ENCODE data around the gene ADGRA1. TPM values are rescaled to one million over a fixed set of nuclear protein-coding genes. Genes with fewer than 3 reads are reported as not detected.
A peak's percentile ranks its signal among the peaks of the same experiment; 100 is the strongest.

The ADGRA1 gene
- polyA plus RNA-seq, 12 donors = 1.4 to 5.0 (median 2.6) TPM; not detected in 1

GRCh38 chr10:133055470-133055869 is 32.3 kb upstream of the ADGRA1 start:
- DNase-seq = no peak

GRCh38 chr10:133056001-133056400 is 31.7 kb upstream of the ADGRA1 start:
- no peak for DNase-seq

- DNase-seq = no peak
Observed at GRCh38 chr10:133056651-133057178, 31.0 kb upstream of the ADGRA1 start.

- no peak for DNase-seq
Observed at GRCh38 chr10:133058331-133059092, 29.2 kb upstream of the ADGRA1 start.

DNA sequence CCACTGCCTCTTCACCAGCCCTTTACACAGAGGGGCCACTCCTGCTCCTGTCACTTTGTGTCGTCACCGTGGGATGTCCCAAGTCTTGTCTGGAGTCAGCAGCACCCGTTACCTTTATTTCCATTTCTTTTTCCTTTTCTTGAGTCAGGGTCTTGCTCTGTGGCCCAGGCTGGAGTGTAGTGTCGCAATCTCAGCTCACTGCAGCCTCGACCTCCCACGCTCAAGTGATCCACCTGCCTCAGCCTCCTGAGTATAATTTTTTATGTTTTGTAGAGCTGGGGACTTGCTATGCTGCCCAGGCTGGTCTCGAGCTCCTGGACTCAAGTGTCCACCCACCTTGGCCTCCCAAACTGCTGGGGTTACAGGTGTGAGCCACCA is 28.6 kb upstream of the ADGRA1 start:
- DNase-seq = no peak

DNA sequence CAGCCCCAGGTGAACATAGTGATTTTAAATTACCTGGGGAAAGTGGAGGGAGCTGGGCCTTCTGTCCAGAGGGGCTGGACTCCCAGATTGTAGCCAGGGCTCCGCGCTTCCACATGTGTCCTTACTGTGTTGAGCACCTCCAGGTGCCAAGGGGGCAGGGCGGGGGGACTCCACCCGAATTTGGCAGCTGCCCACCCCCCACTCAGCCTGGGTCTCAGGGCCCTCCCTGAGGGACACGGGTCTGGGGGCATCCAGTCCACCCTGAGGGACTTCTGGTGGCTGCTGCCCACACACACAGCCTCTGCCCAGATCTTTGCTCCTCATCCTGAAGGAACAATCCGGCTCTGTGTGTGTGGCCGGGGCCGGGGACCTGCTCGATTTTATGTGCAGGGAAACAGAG is 28.2 kb upstream of the ADGRA1 start:
- no peak for DNase-seq

- no peak for DNase-seq
Observed at GRCh38 chr10:133060022-133060421, 27.7 kb upstream of the ADGRA1 start.

GRCh38 chr10:133060466-133060865 is 27.3 kb upstream of the ADGRA1 start:
- no peak for DNase-seq

- DNase-seq = no peak
Observed at GRCh38 chr10:133060881-133061280, 26.8 kb upstream of the ADGRA1 start.

DNA sequence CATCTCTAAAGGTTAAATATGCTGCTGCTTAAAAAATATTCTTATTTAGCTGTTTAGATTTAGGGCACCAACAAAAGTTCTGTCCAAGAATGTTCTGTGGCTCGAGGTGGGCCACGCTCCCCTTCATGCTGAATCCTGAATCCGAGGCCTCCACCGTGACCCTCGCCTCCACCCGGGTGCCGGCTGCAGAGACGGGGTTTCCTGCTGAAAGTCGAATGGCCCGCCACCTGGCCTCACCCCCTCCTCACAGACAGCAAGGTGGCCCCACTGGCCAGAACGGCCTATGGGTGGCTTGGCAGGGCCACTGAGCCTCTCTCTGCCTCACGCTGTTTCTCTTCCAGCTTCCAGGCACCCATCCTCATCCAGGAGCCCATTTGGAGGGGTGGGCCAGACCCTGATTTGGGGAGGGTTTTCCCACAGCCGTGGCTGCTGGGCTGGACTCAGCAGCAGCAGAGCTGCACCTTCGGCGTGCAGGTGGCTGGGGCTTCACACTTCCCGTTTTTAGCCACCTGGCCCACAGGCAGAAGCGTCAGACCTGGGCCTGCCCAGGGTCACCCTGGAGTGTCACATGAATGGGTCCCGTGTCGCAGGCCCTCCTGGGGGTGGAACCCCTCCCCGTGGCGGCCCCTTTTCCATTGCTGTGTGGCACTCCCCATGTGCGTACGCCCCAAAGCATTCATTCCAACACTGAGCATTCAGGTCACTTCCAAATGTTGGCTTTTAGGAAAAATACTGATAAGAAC is 26.3 kb upstream of the ADGRA1 start:
- DNase-seq = no peak

DNA sequence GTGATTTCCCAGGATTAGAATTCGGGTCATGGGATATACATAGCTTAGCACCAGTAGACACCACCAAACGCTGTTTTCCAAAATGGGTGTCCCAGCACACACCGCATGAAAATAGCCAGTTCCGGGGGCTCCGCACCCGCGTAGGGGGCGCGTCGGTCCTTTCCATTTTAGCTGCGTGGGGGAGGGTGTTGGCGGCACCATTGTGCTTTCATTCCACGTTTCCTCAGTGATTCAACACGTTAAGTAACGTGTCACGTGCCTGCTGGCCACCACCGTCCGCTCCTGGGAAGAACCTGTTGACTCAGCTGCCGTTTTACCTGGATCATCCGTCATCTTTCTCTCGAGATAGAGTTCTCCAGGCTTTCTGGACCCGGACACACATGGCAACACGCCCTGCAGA is 25.6 kb upstream of the ADGRA1 start:
- no peak for DNase-seq

DNA sequence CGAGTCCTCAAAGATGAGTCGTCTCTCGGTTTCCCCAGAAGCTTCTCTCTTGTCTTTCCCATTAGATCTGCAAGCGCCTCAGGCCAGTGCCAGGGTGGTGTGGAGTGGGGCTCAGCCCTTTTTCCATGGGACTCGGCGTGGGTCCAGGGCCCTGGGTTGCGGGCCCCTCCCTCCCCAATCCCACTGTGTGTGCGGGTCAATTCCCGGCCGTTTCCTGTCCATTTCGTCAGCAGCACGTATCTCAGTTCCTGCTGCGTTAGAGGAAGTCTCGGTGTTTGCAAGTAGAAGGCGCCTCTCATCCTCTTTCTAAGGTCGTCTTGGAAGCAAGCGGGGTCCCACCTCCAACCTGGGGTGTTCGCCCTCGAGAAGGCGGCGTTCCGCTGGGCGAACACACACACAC is 25.1 kb upstream of the ADGRA1 start:
- no peak for DNase-seq

DNA sequence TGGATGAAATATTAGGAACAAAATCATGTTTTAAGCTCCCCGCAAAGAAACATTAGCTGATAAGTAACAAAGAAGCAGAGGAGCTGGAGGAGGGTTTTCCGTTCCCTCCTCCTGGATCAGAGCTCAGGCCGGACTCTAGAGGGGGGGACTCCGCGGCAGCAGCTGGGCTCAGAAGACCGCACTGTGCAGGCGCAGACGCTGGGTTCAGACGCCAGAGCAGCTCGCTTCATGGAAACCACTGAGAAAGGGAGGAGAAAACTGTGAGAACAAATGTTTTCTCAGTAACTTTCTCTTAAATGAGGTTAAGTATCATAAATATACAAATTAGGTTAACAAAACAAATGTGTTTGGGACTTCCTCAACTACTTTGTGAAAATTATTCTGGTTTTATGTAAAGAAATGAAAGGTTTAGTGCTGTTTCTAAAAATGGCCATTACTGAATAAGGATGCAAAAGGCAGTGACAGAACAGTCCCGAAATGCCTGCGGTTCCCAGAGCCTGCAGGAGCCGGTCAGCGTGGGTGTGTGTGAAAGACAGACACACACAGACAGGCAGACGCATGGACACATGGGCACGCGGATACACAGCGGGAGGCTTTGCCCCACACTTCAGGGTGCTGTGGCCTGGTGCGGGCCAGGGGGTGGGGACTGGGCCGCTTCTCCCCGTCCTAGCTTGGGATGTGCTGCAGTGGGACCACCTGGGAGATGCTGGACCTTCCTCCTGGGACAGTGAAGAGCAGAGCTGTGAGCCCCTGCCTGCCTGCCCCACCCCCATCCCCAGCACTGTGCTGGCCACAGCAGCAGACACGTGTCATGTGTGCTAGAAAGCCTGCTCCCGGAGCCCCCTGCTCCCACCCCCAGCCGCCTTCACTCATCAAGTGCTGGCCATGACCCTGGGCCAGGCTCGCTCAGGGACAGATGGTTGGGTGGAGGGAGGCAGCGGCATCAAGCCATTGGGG is 20.3 kb upstream of the ADGRA1 start:
- peak; percentile 55 for DNase-seq

GRCh38 chr10:133068111-133069032 is 19.4 kb upstream of the ADGRA1 start:
- DNase-seq = no peak

GRCh38 chr10:133069033-133069525 is 18.6 kb upstream of the ADGRA1 start:
- DNase-seq = no peak

- DNase-seq = no peak
Observed at GRCh38 chr10:133070405-133070804, 17.3 kb upstream of the ADGRA1 start.

DNA sequence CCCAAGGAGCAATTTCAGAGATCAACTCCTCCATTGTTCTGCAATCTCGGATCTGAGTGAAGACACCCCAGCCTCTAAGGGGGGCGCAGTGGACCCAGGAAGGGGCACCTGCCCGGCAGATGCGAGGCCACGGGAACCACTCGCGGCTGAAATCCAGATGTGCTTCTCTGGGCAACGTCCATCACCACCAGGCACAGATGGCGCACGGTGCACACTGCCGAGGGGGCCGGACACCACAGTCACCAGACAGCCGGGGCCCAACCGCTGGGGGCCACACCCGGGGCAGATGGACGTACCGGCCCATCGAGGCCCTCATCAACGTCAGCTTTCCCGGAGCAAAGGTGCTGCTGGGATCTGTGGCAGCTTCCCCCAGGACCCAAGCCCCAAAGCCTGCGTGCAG is 16.9 kb upstream of the ADGRA1 start:
- no peak for DNase-seq

DNA sequence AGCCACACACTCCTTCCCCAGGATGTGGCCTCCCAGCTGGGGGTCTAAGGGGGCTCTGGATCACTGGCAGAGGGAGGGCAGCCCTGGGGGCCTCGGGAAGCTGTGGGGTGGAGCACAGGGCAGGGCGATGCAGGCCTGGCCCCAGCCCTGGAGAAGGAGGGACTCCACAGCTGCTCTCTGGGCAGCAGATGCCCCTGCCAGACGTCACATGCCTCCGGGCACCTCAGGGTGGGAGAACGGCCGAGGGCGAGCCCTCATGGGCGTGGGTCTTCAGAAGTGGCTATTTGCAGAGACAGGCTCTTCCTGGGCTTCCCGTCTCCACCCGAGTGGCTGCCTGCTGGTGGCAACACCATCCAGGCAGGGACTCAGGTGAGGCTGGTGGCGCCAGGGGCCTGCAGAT is 16.0 kb upstream of the ADGRA1 start:
- no peak for DNase-seq

DNA sequence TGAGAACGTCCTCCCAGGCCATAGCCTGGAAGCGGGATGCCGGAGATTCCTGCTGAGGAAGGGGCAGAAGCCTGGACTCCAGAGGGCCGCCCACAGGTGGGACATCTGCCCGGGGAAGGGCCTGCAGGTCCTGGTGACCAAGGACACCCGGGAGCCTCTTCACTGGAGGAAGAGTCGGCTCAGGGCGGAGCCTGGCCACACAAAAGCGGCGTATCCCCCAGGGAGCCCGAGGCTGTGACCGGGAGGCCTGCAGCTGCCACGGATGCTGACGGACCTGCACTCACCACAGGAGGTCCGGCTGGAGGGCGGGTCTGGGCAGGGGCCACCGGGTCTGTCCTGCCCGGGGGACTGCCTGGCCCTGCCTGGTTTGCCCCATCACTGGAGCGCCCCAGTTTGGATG is 15.5 kb upstream of the ADGRA1 start:
- DNase-seq = no peak

DNA sequence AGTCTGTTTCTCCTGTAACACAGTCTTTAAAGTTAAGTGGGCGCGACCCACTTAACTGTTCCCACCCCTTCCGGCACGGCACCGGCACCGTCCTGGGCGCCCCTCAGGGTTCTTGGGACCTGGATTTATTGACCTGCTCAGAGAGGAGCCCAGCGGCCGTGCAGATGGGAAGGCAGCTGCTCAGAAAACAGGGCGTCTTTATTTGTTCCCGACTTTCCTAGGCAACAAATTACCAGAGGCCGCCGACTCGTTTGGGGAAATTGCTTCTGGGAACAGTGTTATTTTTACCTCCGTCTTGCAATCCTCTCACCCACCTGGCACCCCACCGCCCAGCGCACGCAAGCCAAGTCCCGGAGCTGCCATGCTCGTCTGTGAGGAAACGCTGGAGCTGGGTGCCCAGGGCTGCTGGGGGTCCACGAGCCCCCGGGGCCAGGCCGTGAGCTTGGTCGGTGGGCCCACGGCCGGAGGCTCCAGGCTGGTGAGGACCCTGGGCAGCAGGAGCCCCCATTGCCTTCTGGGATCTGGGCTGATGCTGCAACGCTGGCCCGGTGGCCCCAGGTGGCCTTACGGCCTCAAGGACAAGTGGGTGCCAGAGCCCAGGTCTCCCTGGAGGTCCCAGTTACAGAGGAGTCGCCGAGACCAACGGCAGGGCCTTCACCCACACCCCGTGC is 14.9 kb upstream of the ADGRA1 start:
- DNase-seq = no peak

Measured in muscle of arm (tissue), 12 donors.